NCI-H2029 (cell line): ENCODE results near the gene TSFM.
"Not testable (repeated sequence)": the region's sequence is repeated elsewhere in the genome, so short reads cannot be mapped to it uniquely, and the experiment has no call there.

ENCODE experiments used
- DNase-seq: peaks from one replicate; lab custom pipeline; 2025; lab: John Stamatoyannopoulos, UW

Gene TSFM

GRCh38 chr12:57763881-57764661 is 18.5 kb upstream of the TSFM start:
- DNase-seq: no peak

- DNase-seq: peak; percentile 53
Measured at GRCh38 chr12:57764662-57765002, 18.0 kb upstream of the TSFM start.

GRCh38 chr12:57765003-57765697 is 17.4 kb upstream of the TSFM start:
- DNase-seq: no peak

- no peak for DNase-seq
Measured at GRCh38 chr12:57765698-57766463, 16.7 kb upstream of the TSFM start.

GRCh38 chr12:57766464-57767304 is 15.9 kb upstream of the TSFM start, which contains the start of gene CYP27B1:
Gene CYP27B1, minus strand, starts transcription at chr12:57767078. Its CDS starts 37 bp downstream, at chr12:57767041.
- DNase-seq: no peak

GRCh38 chr12:57767305-57767698 is 15.3 kb upstream of the TSFM start:
- DNase-seq: no peak

- no peak for DNase-seq
Measured at GRCh38 chr12:57767876-57768275, 14.7 kb upstream of the TSFM start.

GRCh38 chr12:57769594-57769993 is 13.0 kb upstream of the TSFM start:
- DNase-seq: no peak

GRCh38 chr12:57770734-57771133 is 11.9 kb upstream of the TSFM start:
- DNase-seq: no peak

GRCh38 chr12:57771236-57771872 is 11.2 kb upstream of the TSFM start:
- peak; percentile 61 for DNase-seq

GRCh38 chr12:57771873-57772428 is 10.6 kb upstream of the TSFM start, which contains the start of gene METTL1:
Gene METTL1, minus strand, starts transcription at chr12:57772105. Its CDS starts 22 bp downstream, at chr12:57772083.
- DNase-seq: peak; percentile 92

- peak; percentile 56 for DNase-seq
Measured at GRCh38 chr12:57772429-57773322, 9.9 kb upstream of the TSFM start, which contains the start of gene EEF1AKMT3. Gene EEF1AKMT3, plus strand, starts transcription at chr12:57772614. Its CDS starts 111 bp downstream, at chr12:57772725.

- not testable (repeated sequence) for DNase-seq
Measured at GRCh38 chr12:57774634-57775033, 8.0 kb upstream of the TSFM start.

GRCh38 chr12:57775044-57775443 is 7.5 kb upstream of the TSFM start:
- no peak for DNase-seq

GRCh38 chr12:57775563-57776246 is 6.9 kb upstream of the TSFM start:
- no peak for DNase-seq

- DNase-seq: no peak
Measured at GRCh38 chr12:57776247-57776587, 6.4 kb upstream of the TSFM start.

- DNase-seq: no peak
Measured at GRCh38 chr12:57777367-57777766, 5.2 kb upstream of the TSFM start.

GRCh38 chr12:57777911-57778310 is 4.7 kb upstream of the TSFM start:
- no peak for DNase-seq

GRCh38 chr12:57779736-57780135 is 2.9 kb upstream of the TSFM start:
- no peak for DNase-seq
